HEK293T (cell line): ENCODE measurements around the gene NDE1.
"Not testable (repeated sequence)": the region's sequence is repeated elsewhere in the genome, so short reads cannot be mapped to it uniquely, and the experiment has no call there.

Source experiments
- CTCF ChIA-PET: fragments of 350-600 bp; formaldehyde crosslinking; extraction: SDS; loops from one replicate; lab custom pipeline; 2021; ENCODE audit warnings: antibody characterized with exemption, inconsistent platforms; lab: Yijun Ruan, JAX
- POLR2A ChIA-PET: fragments of 350-600 bp; formaldehyde crosslinking; extraction: SDS; loops from one replicate; lab custom pipeline; 2020; ENCODE audit warnings: antibody characterized with exemption, inconsistent platforms; lab: Yijun Ruan, JAX
- DNase-seq: peaks from one replicate; pipeline ENCODE4 v3.0.0; 2012; ENCODE audit warnings: mixed read lengths; ENCODE audit errors: extremely low spot score
- ARNT ChIP-seq: fragments of 450-650 bp; IDR thresholded peaks from 2 replicates; pipeline ENCODE4 v1.6.1; 2017; ENCODE audit warnings: mild to moderate bottlenecking
- BHLHE40 ChIP-seq: fragments of 450-650 bp; IDR thresholded peaks from 2 replicates; pipeline ENCODE4 v1.6.1; 2016; ENCODE audit warnings: mild to moderate bottlenecking, moderate library complexity, borderline replicate concordance
- CTBP1 ChIP-seq: fragments of 450-650 bp; IDR thresholded peaks from 2 replicates; pipeline ENCODE4 v1.6.1; 2016; ENCODE audit warnings: borderline replicate concordance
- ELF4 ChIP-seq: fragments of 450-650 bp; IDR thresholded peaks from 2 replicates; pipeline ENCODE4 v1.6.1; 2017; ENCODE audit warnings: antibody characterized with exemption
- FOXA1 ChIP-seq: fragments of 450-650 bp; IDR thresholded peaks from 2 replicates; pipeline ENCODE4 v1.6.1; 2016; ENCODE audit warnings: mild to moderate bottlenecking
- FOXK2 ChIP-seq: fragments of 450-650 bp; IDR thresholded peaks from 2 replicates; pipeline ENCODE4 v1.6.1; 2016; ENCODE audit warnings: mild to moderate bottlenecking
- FOXM1 ChIP-seq: fragments of 450-650 bp; IDR thresholded peaks from 2 replicates; pipeline ENCODE4 v1.6.1; 2017; ENCODE audit warnings: mild to moderate bottlenecking, borderline replicate concordance
- HDGF ChIP-seq: fragments of 450-650 bp; IDR thresholded peaks from 2 replicates; pipeline ENCODE4 v1.6.1; 2017; ENCODE audit warnings: antibody characterized with exemption, borderline replicate concordance
- L3MBTL2 ChIP-seq: fragments of 450-650 bp; conservative IDR thresholded peaks from 2 replicates; pipeline ENCODE4 v1.6.1; 2016; ENCODE audit warnings: mild to moderate bottlenecking
- LEF1 ChIP-seq: fragments of 450-650 bp; IDR thresholded peaks from 2 replicates; pipeline ENCODE4 v1.6.1; 2017; ENCODE audit warnings: mild to moderate bottlenecking, borderline replicate concordance
- NFRKB ChIP-seq: fragments of 450-650 bp; IDR thresholded peaks from 2 replicates; pipeline ENCODE4 v1.6.1; 2016; ENCODE audit warnings: mild to moderate bottlenecking, moderate library complexity
- PKNOX1 ChIP-seq: fragments of 450-650 bp; IDR thresholded peaks from 2 replicates; pipeline ENCODE4 v1.6.1; 2016
- SP1 ChIP-seq: fragments of 450-650 bp; IDR thresholded peaks from 2 replicates; pipeline ENCODE4 v1.6.1; 2017
- SUZ12 ChIP-seq: fragments of 450-650 bp; IDR thresholded peaks from 2 replicates; pipeline ENCODE4 v1.6.1; 2016; ENCODE audit warnings: mild to moderate bottlenecking
- TARDBP ChIP-seq: fragments of 450-650 bp; IDR thresholded peaks from 2 replicates; pipeline ENCODE4 v1.6.1; 2016
- ZNF384 ChIP-seq: fragments of 450-650 bp; IDR thresholded peaks from 2 replicates; pipeline ENCODE4 v1.6.1; 2016

The NDE1 gene

GRCh38 chr16:15654591-15654990 is 4.5 kb downstream of the NDE1 start:
- CTCF ChIA-PET = no interaction called here
- POLR2A ChIA-PET = no interaction called here

GRCh38 chr16:15655561-15655960 is 5.5 kb downstream of the NDE1 start:
- DNase-seq, CTCF ChIA-PET, POLR2A ChIA-PET: not testable (repeated sequence)

More at GRCh38 chr16:15654591-15654990, 4.5 kb downstream of the NDE1 start:
- DNase-seq = no peak
- TF ChIP-seq L3MBTL2 = no peak
- TF ChIP-seq ELF4 = no peak
- TF ChIP-seq CTBP1 = no peak
- TF ChIP-seq LEF1 = no peak
- no peak for TF ChIP-seq FOXM1
- no peak for TF ChIP-seq SP1

GRCh38 chr16:15658149-15658548 is 8.1 kb downstream of the NDE1 start:
- POLR2A ChIA-PET = interaction anchor here (0.6 kb wide), 1 partner anchor 15 kb away, joined by 3 read pairs; the partner anchor contains the start of gene MARF1
- CTCF ChIA-PET = no interaction called here
- DNase-seq = no peak
- TF ChIP-seq HDGF = no peak
- no peak for TF ChIP-seq PKNOX1
- no peak for TF ChIP-seq ARNT
- TF ChIP-seq SUZ12 = no peak
- TF ChIP-seq NFRKB = no peak
- no peak for TF ChIP-seq CTBP1
- TF ChIP-seq SP1 = no peak
- TF ChIP-seq FOXM1 = no peak

- ChIA-PET CTCF (no interaction called here), POLR2A (interaction anchor here (0.6 kb wide), 1 partner anchor 16 kb away, joined by 3 read pairs; the partner anchor contains the start of gene MARF1)
- DNase-seq = no peak
- TF ChIP-seq ARNT = no peak
- no peak for TF ChIP-seq PKNOX1
- TF ChIP-seq FOXK2 = no peak
- no peak for TF ChIP-seq ELF4
- TF ChIP-seq HDGF = no peak
- TF ChIP-seq L3MBTL2 = no peak
- TF ChIP-seq BHLHE40 = no peak
Measured at GRCh38 chr16:15658556-15658955, 8.5 kb downstream of the NDE1 start.

GRCh38 chr16:15660203-15660601 is 10.2 kb downstream of the NDE1 start:
- no peak for DNase-seq
- ChIA-PET POLR2A (interaction anchor here (1.2 kb wide), 1 partner anchor 9 kb away, joined by 3 read pairs; no protein-coding TSS in a partner anchor), CTCF (no interaction called here)
- TF ChIP-seq NFRKB (no peak), LEF1 (no peak), ARNT (no peak), FOXM1 (no peak), SUZ12 (no peak), FOXK2 (no peak), ELF4 (no peak), FOXA1 (no peak), BHLHE40 (no peak)

GRCh38 chr16:15665107-15665506 is 15.1 kb downstream of the NDE1 start:
- ChIA-PET CTCF (interaction anchor here (0.7 kb wide), 1 partner anchor 20 kb away, joined by 3 read pairs; no protein-coding TSS in a partner anchor), POLR2A (interaction anchor here (0.9 kb wide), 1 partner anchor 21 kb away, joined by 3 read pairs; no protein-coding TSS in a partner anchor)
- DNase-seq = no peak
- TF ChIP-seq ZNF384 (no peak), FOXM1 (no peak)

GRCh38 chr16:15667091-15667742 is 17.2 kb downstream of the NDE1 start:
- no peak for TF ChIP-seq TARDBP
- TF ChIP-seq FOXA1 = no peak
- no peak for TF ChIP-seq FOXK2
- no peak for TF ChIP-seq ARNT
- no peak for TF ChIP-seq ELF4
- TF ChIP-seq SUZ12 = no peak
- TF ChIP-seq HDGF = no peak
- no peak for TF ChIP-seq BHLHE40
- no peak for TF ChIP-seq ZNF384
- no peak for TF ChIP-seq NFRKB
- TF ChIP-seq SP1 = no peak
- no peak for TF ChIP-seq PKNOX1
- ChIA-PET POLR2A (no interaction called here), CTCF (no interaction called here)
- no peak for DNase-seq
